Neural cell (in vitro differentiated cells): ENCODE measurements around the gene IRF2BPL. TPM values are rescaled to one million over a fixed set of nuclear protein-coding genes. Genes with fewer than 3 reads are reported as not detected.

ENCODE experiments used
- H2AFZ ChIP-seq: fragments of 200-600, 300-800 bp; sonication (generic), shearing (Covaris generic); 2 replicates; pipeline ENCODE4 v1.6.0; 2014; ENCODE audit warnings: low read depth, mild to moderate bottlenecking, antibody characterized with exemption, low read length, moderate library complexity
- H3F3A ChIP-seq: fragments of 200-600 bp; shearing (Covaris generic); 2 replicates; pipeline ENCODE4 v1.6.1; 2016; ENCODE audit warnings: mild to moderate bottlenecking, moderate library complexity, mixed read lengths, antibody characterized with exemption, low read length; ENCODE audit not compliant: insufficient read depth, poor library complexity, severe bottlenecking
- H3K27ac ChIP-seq: fragments of 200-600, 300-800 bp; sonication (generic), shearing (Covaris generic); 2 replicates; pipeline ENCODE4 v1.5.1; 2014; ENCODE audit warnings: mild to moderate bottlenecking, low read length, moderate library complexity
- H3K27me3 ChIP-seq: fragments of 300-800, 200-600 bp; sonication (generic), shearing (Covaris generic); 2 replicates; pipeline ENCODE4 v1.6.0; 2014; ENCODE audit warnings: mild to moderate bottlenecking, low read depth, low read length, moderate library complexity; ENCODE audit not compliant: insufficient read depth
- H3K36me3 ChIP-seq: fragments of 300-800, 200-600 bp; sonication (generic), shearing (Covaris generic); 2 replicates; pipeline ENCODE4 v1.5.1; 2014; ENCODE audit warnings: mild to moderate bottlenecking, antibody characterized with exemption, low read length, moderate library complexity; ENCODE audit not compliant: insufficient read depth
- H3K4me2 ChIP-seq: fragments of 300-800, 200-600 bp; sonication (generic), shearing (Covaris generic); 2 replicates; pipeline ENCODE4 v1.6.0; 2014; ENCODE audit warnings: mild to moderate bottlenecking, low read length
- H3K4me3 ChIP-seq: fragments of 300-800, 200-600 bp; sonication (generic), shearing (Covaris generic); 2 replicates; pipeline ENCODE4 v1.5.1; 2014; ENCODE audit warnings: mild to moderate bottlenecking, low read length, moderate library complexity
- H3K79me2 ChIP-seq: fragments of 200-600 bp; shearing (Covaris generic); replicated peaks from 2 replicates; pipeline ENCODE4 v1.6.0; 2014; ENCODE audit warnings: mild to moderate bottlenecking, low read length, moderate library complexity; ENCODE audit not compliant: insufficient read depth
- H3K9ac ChIP-seq: fragments of 300-800, 200-600 bp; sonication (generic), shearing (Covaris generic); 2 replicates; pipeline ENCODE4 v1.6.1; 2016; ENCODE audit warnings: mild to moderate bottlenecking, low read length, mixed read lengths
- H3K9me2 ChIP-seq: fragments of 200-600 bp; shearing (Covaris generic); 2 replicates; pipeline ENCODE4 v1.6.1; 2016; ENCODE audit warnings: mild to moderate bottlenecking, low read length, mixed read lengths; ENCODE audit not compliant: insufficient read depth
- H3K9me3 ChIP-seq: fragments of 200-600, 300-800 bp; sonication (generic), shearing (Covaris generic); 2 replicates; pipeline ENCODE4 v1.6.1; 2016; ENCODE audit warnings: mild to moderate bottlenecking, mixed run types, low read length, moderate library complexity, mixed read lengths
- H4K20me1 ChIP-seq: fragments of 200-600 bp; shearing (Covaris generic); 2 replicates; pipeline ENCODE4 v1.6.1; 2016; ENCODE audit warnings: mild to moderate bottlenecking, mixed run types; ENCODE audit not compliant: insufficient read depth
- CTCF ChIP-seq: fragments of 450-650 bp; IDR thresholded peaks from 2 replicates; pipeline ENCODE4 v1.5.1; 2014; ENCODE audit warnings: antibody characterized with exemption, mild to moderate bottlenecking, moderate library complexity; ENCODE audit not compliant: poor library complexity, severe bottlenecking
- EP300 ChIP-seq: fragments of 450-650 bp; conservative IDR thresholded peaks from 2 replicates; pipeline ENCODE4 v1.6.1; 2014; ENCODE audit warnings: antibody characterized with exemption, mild to moderate bottlenecking, moderate library complexity; ENCODE audit not compliant: poor library complexity, severe bottlenecking
- EZH2 ChIP-seq: fragments of 200-600, 300-800 bp; shearing (Covaris generic), sonication (generic); IDR thresholded peaks from 2 replicates; pipeline ENCODE4 v1.6.1; 2014; ENCODE audit warnings: antibody characterized with exemption, low read length, borderline replicate concordance, mild to moderate bottlenecking; ENCODE audit not compliant: insufficient read depth, poor library complexity, severe bottlenecking
- MXI1 ChIP-seq: fragments of 450-650 bp; conservative IDR thresholded peaks from 2 replicates; pipeline ENCODE4 v1.6.1; 2014; ENCODE audit warnings: antibody characterized with exemption, mild to moderate bottlenecking; ENCODE audit not compliant: poor library complexity, severe bottlenecking
- POLR2AphosphoS5 ChIP-seq: IDR thresholded peaks from 2 replicates; pipeline ENCODE4 v1.6.1; 2012
- RAD21 ChIP-seq: fragments of 450-650 bp; conservative IDR thresholded peaks from 2 replicates; pipeline ENCODE4 v1.6.1; 2014; ENCODE audit warnings: antibody characterized with exemption, mild to moderate bottlenecking, moderate library complexity
- REST ChIP-seq: IDR thresholded peaks from 2 replicates; pipeline ENCODE4 v1.6.1; 2012; ENCODE audit warnings: borderline replicate concordance
- SMC3 ChIP-seq: fragments of 450-650 bp; conservative IDR thresholded peaks from 2 replicates; pipeline ENCODE4 v1.6.1; 2014; ENCODE audit warnings: antibody characterized with exemption, mild to moderate bottlenecking, moderate library complexity; ENCODE audit not compliant: poor library complexity
- TAF1 ChIP-seq: IDR thresholded peaks from 2 replicates; pipeline ENCODE4 v1.6.1; 2012; ENCODE audit warnings: low read depth
- polyA plus RNA-seq: library from polyadenylated mRNA; depleted of rRNA; stranded (reverse); fragments of >200 nt; gene quantifications from 2 replicates; pipeline ENCODE4 v1.2.3, GENCODE V29; 2014

IRF2BPL gene
- polyA plus RNA-seq, 1 donor from 2014 or later = 42.9 TPM

- TF ChIP-seq SMC3 = no peak
- no peak for TF ChIP-seq EP300
- TF ChIP-seq TAF1 = no peak
- TF ChIP-seq CTCF = no peak
- no peak for TF ChIP-seq RAD21
- no peak for TF ChIP-seq EZH2
- TF ChIP-seq REST = no peak
- TF ChIP-seq MXI1 = no peak
- TF ChIP-seq POLR2AphosphoS5 = no peak
- no peak overlapping the region for H3K9ac ChIP-seq
- H3K27ac ChIP-seq = no peak overlapping the region
- no peak overlapping the region for H3K4me3 ChIP-seq
- H3K36me3 ChIP-seq = peaks cover 2% of the 10 kb centered on the region
- no peaks in the 10 kb centered on the region for H3K27me3 ChIP-seq
- no peak overlapping the region for H3K4me2 ChIP-seq
- no peak overlapping the region for H2AFZ ChIP-seq
- H3F3A ChIP-seq = peaks cover 2% of the 10 kb centered on the region
- H3K9me2 ChIP-seq = no peaks in the 10 kb centered on the region
- no peaks in the 10 kb centered on the region for H3K9me3 ChIP-seq
- peaks cover 5% of the 10 kb centered on the region for H3K79me2 ChIP-seq
- H4K20me1 ChIP-seq = no peaks in the 10 kb centered on the region
These were observed 10.8 kb downstream of the IRF2BPL start for GRCh38 chr14:77017666-77018065.

- H3K27me3 ChIP-seq = no peaks in the 10 kb centered on the region
- no peaks in the 10 kb centered on the region for H3K79me2 ChIP-seq
- H3K9ac ChIP-seq = no peak overlapping the region
- H3K9me2 ChIP-seq = no peaks in the 10 kb centered on the region
- H3K4me3 ChIP-seq = no peak overlapping the region
- no peaks in the 10 kb centered on the region for H4K20me1 ChIP-seq
- H3K36me3 ChIP-seq = no peaks in the 10 kb centered on the region
- no peak overlapping the region for H3K27ac ChIP-seq
- H3F3A ChIP-seq = no peaks in the 10 kb centered on the region
- no peak for TF ChIP-seq TAF1
- TF ChIP-seq POLR2AphosphoS5 = no peak
- TF ChIP-seq EP300 = no peak
- TF ChIP-seq RAD21 = no peak
- no peaks in the 10 kb centered on the region for H3K9me3 ChIP-seq
- H3K4me2 ChIP-seq = no peak overlapping the region
- no peak overlapping the region for H2AFZ ChIP-seq
These were observed 13.8 kb downstream of the IRF2BPL start for GRCh38 chr14:77014734-77015133.

- Histone ChIP-seq H3K36me3 (no peaks in the 10 kb centered on the region), H4K20me1 (no peaks in the 10 kb centered on the region), H3K9ac (no peak overlapping the region), H3K27ac (no peak overlapping the region), H2AFZ (no peak overlapping the region), H3K4me3 (no peak overlapping the region), H3K79me2 (no peaks in the 10 kb centered on the region), H3K9me3 (no peaks in the 10 kb centered on the region), H3K9me2 (no peaks in the 10 kb centered on the region), H3K4me2 (no peak overlapping the region), H3F3A (no peaks in the 10 kb centered on the region), H3K27me3 (no peaks in the 10 kb centered on the region)
- TF ChIP-seq CTCF (no peak), POLR2AphosphoS5 (no peak)
These were observed 14.4 kb downstream of the IRF2BPL start for GRCh38 chr14:77014004-77014604.
